C4-2B (cell line): Measurements from ENCODE around the gene CST7.

Experiments
- CTCF ChIP-seq: fragments of 450-650 bp; conservative IDR thresholded peaks from 2 replicates; pipeline ENCODE4 v1.5.1; 2017; ENCODE audit warnings: mild to moderate bottlenecking
- ZFX ChIP-seq: fragments of 450-650 bp; IDR thresholded peaks from 2 replicates; pipeline ENCODE4 v1.6.1; 2017

GRCh38 chr20:24956001-24956841 is 7.2 kb downstream of the CST7 start:
- TF ChIP-seq CTCF (no peak), ZFX (no peak)
